ENCODE data around the gene AMPD2.

AMPD2 gene

GRCh38 chr1:109617291-109617801, 2.3 kb upstream of the AMPD2 start:
- DNase-seq, result peak; percentile 88

DNA sequence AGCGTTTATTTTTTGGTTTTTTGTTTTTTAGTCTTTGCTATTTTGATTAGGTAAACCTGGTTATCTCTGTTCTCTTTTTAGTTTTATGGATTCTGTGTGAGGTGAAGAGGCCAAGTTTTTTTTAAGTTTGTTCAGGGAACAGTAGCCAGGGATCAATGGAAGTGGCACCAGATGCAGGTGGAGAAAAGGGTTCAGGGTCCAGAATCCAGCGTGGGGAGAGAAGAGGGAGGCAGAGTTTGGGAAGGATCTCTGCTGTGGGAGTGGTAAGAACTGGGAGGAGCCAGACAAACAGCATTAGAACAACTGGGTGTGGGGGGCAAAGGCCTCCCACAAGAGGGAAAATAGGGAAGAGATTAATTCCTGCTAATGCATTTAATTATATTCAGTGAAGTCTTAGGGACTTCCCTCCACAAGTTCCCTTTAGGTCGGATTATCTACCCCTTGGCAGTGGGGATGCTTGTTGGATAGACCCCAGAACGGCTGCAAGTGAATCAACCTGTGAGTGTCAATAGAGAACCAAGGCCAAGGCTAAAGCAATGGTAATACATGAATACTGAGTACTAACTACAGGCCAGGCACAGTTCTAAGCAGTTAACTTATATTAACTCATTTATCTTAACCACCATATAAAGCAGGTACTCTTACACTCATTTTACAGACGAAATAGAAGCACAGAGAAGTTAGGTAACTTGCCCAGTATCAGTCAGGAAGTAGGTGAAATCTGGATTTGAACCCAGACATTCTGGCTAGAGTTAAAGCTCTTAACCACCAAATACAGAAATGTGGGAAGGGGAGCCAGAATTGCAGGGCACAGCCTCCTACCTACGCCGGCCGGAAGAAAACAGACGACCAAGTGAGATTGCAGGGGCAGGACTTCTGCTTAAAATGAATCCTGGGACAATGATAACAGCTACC, 719 bp upstream of the AMPD2 start:
- DNase-seq, result no peak

DNA sequence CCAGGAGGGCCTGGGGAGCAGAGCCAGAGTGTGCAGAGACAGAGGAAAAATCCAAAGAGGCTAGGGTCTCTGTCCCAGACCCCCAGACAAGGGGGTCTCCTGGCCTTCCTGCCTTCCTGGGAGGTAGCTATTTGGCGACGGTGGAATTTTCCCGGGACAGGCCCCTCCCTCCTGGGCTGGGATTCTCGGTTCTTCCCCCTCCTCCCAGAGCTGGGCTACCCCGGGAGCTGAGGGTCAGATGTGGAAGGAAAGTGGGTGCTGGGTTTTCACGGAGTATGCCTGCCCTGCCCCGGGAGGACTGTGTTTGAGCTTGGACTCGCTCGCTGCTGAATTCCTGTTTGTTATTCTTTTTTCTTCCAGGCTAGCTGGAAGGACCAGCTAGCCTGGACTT, 759 bp downstream of the AMPD2 start:
- peak; percentile 71 for DNase-seq

DNA sequence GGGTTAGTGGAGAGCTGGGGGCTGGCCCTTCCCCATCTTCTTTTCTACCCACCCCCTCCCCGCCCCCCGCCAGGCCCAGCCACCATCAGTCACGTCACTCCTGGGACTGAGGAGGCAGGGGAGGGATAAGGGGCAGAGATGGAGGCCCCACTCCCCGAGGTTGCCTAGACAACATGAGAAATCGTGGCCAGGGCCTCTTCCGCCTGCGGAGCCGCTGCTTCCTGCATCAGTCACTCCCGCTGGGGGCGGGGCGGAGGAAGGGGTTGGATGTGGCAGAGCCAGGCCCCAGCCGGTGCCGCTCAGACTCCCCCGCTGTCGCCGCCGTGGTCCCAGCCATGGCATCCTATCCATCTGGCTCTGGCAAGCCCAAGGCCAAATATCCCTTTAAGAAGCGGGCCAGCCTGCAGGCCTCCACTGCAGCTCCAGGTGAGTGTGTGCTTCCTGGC, 1.2 kb downstream of the AMPD2 start:
- peak; percentile 97 for DNase-seq

- DNase-seq, result no peak
Observed at GRCh38 chr1:109621379-109622136, 1.9 kb downstream of the AMPD2 start.

DNA sequence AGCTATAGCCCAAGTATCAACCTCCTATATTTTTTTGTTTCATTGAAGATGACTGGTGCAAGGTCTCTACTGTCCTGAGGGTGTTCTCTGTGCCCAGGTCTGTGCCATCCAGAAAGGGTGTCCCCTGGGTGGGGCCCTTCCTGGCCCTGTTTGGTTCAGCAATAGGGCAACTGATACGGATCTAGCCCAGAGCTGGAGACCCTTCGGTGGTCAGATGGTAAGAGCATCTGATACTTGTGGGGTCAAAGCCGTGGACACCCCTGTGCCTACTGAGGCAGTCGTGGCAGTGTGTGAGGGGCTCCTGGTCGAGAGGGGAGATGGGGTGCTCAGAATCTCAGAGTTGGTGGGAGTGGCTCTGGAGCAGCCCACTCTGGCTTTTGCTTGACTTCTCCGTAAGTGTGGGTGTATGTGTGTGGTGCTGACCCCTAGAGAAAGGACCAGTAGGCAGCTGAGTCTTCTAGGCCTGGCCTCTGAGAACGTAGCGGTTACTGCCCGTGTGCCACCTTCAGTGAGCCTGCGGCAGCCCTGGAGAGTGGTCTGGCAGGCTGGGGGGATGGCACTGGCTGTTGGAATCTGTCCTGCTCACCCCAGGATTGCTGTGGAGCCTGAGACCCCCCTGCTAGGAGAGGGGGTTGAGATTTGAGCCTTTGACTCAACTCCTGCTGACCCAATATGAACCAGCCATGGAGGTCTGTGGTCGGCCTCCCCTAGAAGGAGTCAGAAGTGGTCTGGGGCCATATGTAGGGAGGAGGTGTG, 2.7 kb downstream of the AMPD2 start:
- no peak for DNase-seq

DNA sequence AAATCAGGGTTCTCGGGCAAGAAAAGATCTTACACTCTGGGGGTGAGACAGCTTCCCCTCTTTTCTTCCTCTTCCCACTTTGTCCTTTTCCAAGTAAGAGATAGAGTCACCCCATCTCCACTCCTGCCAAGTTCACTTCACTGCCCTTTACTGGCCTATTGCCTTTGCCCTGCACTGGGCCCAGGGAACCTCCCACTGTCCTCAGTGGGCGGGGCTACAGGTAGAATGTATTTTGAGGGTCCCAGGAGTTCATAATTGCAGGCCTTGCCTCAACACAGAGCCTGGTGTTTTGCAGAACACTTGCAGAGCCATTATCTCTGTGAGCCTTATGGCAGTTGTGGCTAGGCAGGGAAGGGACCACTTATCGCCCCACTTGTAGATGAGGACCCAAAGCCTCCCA, 3.3 kb downstream of the AMPD2 start:
- no peak for DNase-seq

DNA sequence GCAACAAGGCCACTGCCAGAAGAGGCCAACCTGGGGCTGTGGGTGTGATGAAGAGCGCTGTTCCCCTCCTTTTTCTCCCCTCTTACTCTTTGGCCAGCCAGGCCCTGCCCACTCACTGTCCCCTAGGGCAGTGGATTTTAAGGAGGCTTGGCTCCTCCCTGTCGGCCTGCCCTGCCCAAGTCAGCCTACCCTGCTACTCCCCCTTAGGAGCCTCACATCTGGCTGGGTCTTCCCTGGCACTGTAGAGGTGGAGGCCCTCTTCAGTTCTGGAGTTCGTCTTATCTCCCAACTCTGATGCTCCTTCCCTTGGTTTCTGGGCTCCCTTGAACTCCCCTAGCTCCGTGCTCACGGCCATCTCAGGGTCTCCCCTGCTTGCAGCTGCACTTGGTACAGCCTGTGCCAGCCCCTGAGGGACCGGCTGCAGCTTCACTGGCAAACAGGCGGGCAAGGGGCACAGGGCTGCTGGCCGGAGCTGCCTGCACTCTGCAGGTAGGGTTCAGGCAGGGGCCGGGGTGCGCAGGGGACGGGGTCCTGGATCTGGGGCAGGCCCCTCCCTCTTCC, 4.0 kb downstream of the AMPD2 start:
- DNase-seq, result no peak

DNA sequence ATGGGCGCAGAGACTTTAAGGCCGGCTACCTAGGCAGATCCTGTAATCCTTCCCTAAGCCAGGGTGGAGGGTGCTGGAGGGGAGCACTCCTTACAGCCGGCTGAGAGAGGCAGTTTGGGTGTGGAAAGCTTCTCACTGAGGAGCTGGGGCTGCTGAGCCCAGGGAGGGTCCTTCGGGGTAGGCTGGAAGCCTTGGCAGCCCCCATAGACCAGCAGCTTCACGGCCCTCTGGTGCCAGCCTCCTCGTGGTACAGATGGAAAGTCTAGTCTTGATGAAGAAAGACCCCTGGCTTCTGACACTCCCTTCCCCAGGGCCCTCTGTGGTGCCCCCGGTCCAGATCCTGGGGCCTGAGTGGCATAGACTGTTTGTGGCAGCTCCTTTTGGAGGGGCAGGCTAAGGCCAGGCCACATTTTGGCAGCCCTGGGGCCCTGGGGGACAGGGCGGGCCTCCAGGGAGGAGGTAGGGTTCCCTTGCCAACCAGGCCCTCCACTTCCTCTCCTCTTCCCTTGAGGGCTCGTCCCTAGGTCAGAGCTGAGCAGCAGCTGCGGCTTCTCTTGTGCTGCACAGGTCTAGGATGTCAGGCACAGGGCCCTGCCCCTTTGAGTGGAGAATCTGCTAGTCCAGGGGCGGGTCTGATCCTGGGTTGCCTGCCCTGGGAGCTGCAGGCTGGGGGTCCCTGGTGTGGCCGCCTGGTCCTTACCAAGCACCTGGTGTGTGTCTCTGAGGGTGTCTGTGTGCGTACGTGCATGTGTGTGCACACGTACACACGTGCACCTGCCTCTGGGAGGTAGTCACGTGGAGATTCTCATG, 4.8 kb downstream of the AMPD2 start:
- DNase-seq, result no peak

DNA sequence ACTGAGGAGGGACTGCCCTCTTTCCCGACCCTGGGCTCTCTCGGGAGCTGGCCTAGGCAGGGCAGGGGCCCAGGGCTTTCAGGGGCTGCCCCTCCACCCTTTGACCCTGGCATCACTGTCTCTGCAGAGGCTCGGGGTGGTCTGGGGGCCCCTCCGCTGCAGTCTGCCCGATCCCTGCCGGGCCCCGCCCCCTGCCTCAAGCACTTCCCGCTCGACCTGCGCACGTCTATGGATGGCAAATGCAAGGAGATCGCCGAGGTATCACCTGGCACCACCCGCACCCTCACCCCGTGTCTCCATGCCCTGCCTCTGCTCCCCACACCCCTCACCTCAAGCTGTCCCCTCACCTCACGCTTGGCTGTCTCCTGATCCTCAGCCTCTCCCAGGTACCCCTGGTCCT, 5.5 kb downstream of the AMPD2 start:
- DNase-seq, result no peak

GRCh38 chr1:109625601-109626560, 6.2 kb downstream of the AMPD2 start:
- DNase-seq, result no peak

DNA sequence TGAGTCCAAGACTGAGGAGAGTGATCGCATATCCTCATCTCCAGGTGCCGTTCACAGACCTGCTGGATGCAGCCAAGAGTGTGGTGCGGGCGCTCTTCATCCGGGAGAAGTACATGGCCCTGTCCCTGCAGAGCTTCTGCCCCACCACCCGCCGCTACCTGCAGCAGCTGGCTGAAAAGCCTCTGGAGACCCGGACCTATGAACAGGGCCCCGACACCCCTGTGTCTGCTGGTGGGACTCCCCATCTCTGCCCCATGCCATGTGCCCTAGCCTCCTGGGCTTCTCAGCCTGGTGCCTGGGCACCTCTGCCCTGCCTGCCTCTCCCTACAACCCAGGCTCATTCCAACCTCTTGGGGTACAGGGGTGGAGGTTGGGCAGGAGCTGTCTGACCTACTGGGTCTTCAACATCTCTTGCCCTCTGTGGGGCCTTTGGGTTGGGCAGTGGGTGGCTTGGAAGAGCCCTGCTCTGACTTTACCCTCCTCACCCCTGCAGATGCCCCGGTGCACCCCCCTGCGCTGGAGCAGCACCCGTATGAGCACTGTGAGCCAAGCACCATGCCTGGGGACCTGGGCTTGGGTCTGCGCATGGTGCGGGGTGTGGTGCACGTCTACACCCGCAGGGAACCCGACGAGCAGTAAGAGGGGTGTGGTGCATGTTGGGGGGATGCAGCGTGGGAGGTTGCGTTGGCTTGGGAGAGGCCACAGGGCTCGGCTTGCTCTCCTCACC, 7.2 kb downstream of the AMPD2 start:
- no peak for DNase-seq

DNA sequence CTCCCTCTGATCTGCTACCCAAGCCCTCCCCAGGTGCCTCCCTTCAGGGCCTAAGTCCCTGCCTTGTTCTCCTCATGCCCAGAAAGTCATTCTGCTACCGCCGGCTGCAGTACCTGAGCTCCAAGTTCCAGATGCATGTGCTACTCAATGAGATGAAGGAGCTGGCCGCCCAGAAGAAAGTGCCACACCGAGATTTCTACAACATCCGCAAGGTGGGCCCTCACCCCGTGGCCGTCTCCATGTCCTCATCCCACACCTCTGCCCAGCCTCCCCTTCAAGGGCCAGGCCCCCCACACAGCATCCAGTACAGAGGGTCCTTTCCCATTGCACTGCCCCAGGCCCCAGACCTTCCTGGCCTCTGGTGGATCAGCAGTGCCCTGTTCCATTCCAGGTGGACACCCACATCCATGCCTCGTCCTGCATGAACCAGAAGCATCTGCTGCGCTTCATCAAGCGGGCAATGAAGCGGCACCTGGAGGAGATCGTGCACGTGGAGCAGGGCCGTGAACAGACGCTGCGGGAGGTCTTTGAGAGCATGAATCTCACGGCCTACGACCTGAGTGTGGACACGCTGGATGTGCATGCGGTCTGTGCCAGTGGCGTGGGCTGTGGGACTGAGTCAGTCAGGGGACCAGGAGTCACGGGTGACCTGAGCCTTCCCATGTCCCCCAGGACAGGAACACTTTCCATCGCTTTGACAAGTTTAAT, 8.2 kb downstream of the AMPD2 start:
- peak; percentile 49 for DNase-seq

DNA sequence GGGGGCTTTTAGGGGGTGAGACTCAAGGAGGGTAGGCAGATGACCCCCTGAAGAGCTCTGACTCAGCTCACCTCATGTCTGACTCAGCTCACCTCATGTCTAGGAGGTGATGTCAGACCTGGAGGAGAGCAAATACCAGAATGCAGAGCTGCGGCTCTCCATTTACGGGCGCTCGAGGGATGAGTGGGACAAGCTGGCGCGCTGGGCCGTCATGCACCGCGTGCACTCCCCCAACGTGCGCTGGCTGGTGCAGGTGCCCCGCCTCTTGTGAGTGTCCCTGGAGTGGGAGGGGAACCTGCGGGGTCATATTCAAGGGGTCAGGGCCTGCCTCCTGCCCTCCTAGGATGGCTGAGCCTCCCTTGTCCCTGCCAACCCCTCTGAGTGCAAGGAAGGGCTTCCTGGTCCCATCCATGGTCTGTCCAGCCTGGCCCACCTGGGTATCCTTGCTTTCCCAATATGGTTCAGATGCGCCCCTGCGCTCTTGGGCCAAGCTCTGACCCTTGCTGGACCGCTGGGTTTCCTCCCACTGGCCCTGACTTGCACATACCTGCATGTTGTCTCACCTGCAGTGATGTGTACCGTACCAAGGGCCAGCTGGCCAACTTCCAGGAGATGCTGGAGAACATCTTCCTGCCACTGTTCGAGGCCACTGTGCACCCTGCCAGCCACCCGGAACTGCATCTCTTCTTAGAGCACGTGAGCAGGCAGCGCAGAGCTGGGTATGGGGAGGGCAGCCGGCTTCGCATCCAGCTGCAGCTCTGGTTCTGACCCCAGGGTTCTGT, 9.1 kb downstream of the AMPD2 start:
- peak; percentile 57 for DNase-seq

GRCh38 chr1:109629372-109630030, 9.9 kb downstream of the AMPD2 start:
- no peak for DNase-seq

GRCh38 chr1:109630081-109630897, 10.7 kb downstream of the AMPD2 start:
- peak; percentile 65 for DNase-seq
